IPS-18a (cell line): ENCODE measurements around the gene GPBAR1.

Experiments used
- H3K27ac ChIP-seq: one replicate; pipeline ENCODE4 v1.5.1; 2013; ENCODE audit warnings: low read length
- H3K27me3 ChIP-seq: one replicate; pipeline ENCODE4 v1.6.1; 2013; ENCODE audit warnings: mild to moderate bottlenecking, low read length; ENCODE audit not compliant: control insufficient read depth, insufficient read depth
- H3K36me3 ChIP-seq: one replicate; pipeline ENCODE4 v1.6.1; 2013; ENCODE audit warnings: low read depth, low read length; ENCODE audit not compliant: control insufficient read depth
- H3K4me1 ChIP-seq: one replicate; pipeline ENCODE4 v1.6.1; 2013; ENCODE audit warnings: low read depth, low read length; ENCODE audit not compliant: control insufficient read depth
- H3K4me3 ChIP-seq: one replicate; pipeline ENCODE4 v1.5.1; 2013; ENCODE audit warnings: low read length
- H3K9ac ChIP-seq: one replicate; pipeline ENCODE4 v1.6.1; 2013; ENCODE audit warnings: mild to moderate bottlenecking, low read length, moderate library complexity
- H3K9me3 ChIP-seq: one replicate; pipeline ENCODE4 v1.6.1; 2013; ENCODE audit warnings: low read depth, low read length; ENCODE audit not compliant: control insufficient read depth

Gene GPBAR1

GRCh38 chr2:218226903-218227302, 33.9 kb upstream of the GPBAR1 start:
- H3K27ac ChIP-seq: no peak overlapping the region
- no peaks in the 10 kb centered on the region for H3K9me3 ChIP-seq
- no peak overlapping the region for H3K4me3 ChIP-seq
- no peaks in the 10 kb centered on the region for H3K27me3 ChIP-seq
- H3K9ac ChIP-seq: no peak overlapping the region
- H3K4me1 ChIP-seq: no peaks in the 10 kb centered on the region
- H3K36me3 ChIP-seq: peaks cover 63% of the 10 kb centered on the region

DNA sequence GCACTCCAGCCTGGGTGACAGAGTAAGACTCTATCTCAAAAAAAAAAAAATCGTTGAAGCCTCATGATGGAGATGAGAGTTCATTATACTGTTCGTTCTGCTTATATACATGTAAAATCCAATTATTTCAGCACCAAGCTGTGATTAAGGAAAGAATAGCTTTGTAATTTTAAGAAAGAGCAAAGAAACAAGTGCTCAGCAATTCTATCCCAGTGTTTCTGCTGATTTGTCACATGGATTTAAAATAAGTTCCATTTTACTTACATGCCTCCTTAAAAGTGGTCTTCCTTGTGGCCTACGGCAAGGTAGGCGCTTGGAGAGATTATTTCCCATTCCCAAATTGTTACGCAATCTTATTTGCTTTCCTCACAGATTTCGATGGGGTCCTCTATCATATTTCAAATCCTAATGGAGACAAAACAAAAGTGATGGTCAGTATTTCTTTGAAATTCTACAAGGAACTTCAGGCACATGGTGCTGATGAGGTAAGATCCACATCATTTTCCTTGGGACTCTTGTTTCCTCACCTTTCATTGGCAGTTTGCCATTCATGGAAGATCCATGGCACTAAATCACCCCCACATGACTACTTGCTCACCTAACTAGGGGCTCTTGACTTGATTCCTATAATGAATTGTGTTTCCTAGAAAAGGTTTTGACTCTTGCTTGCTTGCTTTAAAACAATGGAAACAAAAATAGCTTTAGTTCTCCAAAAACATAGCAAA, 32.3 kb upstream of the GPBAR1 start:
- H3K27me3 ChIP-seq: no peaks in the 10 kb centered on the region
- H3K9me3 ChIP-seq: no peaks in the 10 kb centered on the region
- no peaks in the 10 kb centered on the region for H3K4me1 ChIP-seq
- H3K27ac ChIP-seq: no peak overlapping the region
- no peak overlapping the region for H3K9ac ChIP-seq
- H3K36me3 ChIP-seq: peaks cover 72% of the 10 kb centered on the region
- no peak overlapping the region for H3K4me3 ChIP-seq

GRCh38 chr2:218229239-218229638, 31.6 kb upstream of the GPBAR1 start:
- peaks cover 77% of the 10 kb centered on the region for H3K36me3 ChIP-seq
- no peaks in the 10 kb centered on the region for H3K27me3 ChIP-seq
- H3K9ac ChIP-seq: no peak overlapping the region
- no peaks in the 10 kb centered on the region for H3K9me3 ChIP-seq
- no peak overlapping the region for H3K4me3 ChIP-seq
- no peaks in the 10 kb centered on the region for H3K4me1 ChIP-seq
- no peak overlapping the region for H3K27ac ChIP-seq

GRCh38 chr2:218229851-218230250, 31.0 kb upstream of the GPBAR1 start:
- Histone ChIP-seq H3K9ac (no peak overlapping the region), H3K27ac (no peak overlapping the region), H3K4me1 (no peaks in the 10 kb centered on the region), H3K4me3 (no peak overlapping the region), H3K9me3 (no peaks in the 10 kb centered on the region), H3K27me3 (no peaks in the 10 kb centered on the region), H3K36me3 (peaks cover 79% of the 10 kb centered on the region)

- Histone ChIP-seq H3K9ac (no peak overlapping the region), H3K4me1 (no peaks in the 10 kb centered on the region), H3K27me3 (no peaks in the 10 kb centered on the region), H3K9me3 (no peaks in the 10 kb centered on the region), H3K4me3 (no peak overlapping the region), H3K36me3 (peaks cover 76% of the 10 kb centered on the region), H3K27ac (no peak overlapping the region)
Observed at GRCh38 chr2:218230882-218231281, 29.9 kb upstream of the GPBAR1 start.

DNA sequence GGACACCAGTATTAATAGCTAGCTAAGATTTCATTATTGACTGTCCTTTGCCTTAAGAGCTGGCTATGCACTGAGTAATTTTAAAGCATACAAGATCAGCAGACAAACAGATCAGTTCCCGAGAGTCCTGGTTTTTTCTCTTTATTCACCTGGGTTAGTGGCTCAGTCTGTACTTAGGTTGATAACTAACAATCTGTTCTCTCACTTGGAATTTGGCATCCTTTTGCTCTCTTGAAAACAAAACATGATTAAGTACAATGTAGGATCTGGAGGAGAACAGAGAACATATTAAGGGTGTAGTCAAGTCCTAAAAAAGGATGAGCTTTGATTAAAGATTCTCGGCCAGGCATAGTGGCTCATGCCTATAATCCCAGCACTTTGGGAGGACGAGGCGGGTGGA, 27.3 kb upstream of the GPBAR1 start:
- no peaks in the 10 kb centered on the region for H3K9me3 ChIP-seq
- no peak overlapping the region for H3K9ac ChIP-seq
- H3K36me3 ChIP-seq: peaks cover 79% of the 10 kb centered on the region
- H3K4me1 ChIP-seq: no peaks in the 10 kb centered on the region
- H3K27me3 ChIP-seq: no peaks in the 10 kb centered on the region
- H3K4me3 ChIP-seq: no peak overlapping the region
- H3K27ac ChIP-seq: no peak overlapping the region

DNA sequence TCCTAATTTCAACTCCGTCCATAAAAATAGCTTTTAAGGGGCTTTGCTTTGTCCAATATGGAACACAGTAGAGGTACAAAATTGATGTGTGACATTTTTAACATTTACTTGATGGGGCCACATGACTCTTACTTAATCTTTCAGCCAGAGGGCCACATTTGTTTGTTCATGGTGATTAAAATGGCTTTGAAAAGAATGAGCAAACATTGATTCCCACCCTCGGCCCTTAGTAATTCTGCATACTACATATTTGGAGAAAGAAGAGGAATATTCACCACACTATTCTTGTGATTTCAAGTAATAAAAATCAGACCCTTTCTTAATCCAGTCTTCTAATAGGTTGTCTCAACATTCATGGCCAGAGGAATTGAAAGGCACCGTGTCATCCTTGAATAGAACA, 26.3 kb upstream of the GPBAR1 start:
- Histone ChIP-seq H3K9me3 (no peaks in the 10 kb centered on the region), H3K4me1 (no peaks in the 10 kb centered on the region), H3K27ac (no peak overlapping the region), H3K9ac (no peak overlapping the region), H3K27me3 (no peaks in the 10 kb centered on the region), H3K36me3 (peaks cover 78% of the 10 kb centered on the region), H3K4me3 (no peak overlapping the region)

DNA sequence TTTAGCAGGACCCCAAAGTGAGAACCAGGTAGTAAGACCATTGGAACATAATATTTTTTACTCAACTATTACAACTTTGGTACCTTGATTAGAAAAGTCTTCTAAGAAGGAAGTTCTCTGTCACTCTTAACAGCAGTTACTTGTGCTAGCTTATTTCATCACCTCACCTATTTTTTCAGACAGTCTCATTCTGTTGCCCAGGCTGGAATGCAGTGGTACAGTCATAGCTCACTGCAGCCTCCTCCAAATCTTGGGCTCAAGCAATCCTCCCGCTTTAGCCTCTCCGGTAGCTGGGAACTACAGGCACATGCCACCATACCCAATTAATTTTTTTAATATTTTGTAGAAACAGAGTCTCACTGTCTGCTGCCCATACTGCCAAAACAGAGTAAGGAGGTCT, 25.8 kb upstream of the GPBAR1 start:
- no peaks in the 10 kb centered on the region for H3K4me1 ChIP-seq
- H3K9me3 ChIP-seq: no peaks in the 10 kb centered on the region
- H3K27me3 ChIP-seq: no peaks in the 10 kb centered on the region
- peaks cover 77% of the 10 kb centered on the region for H3K36me3 ChIP-seq
- no peak overlapping the region for H3K27ac ChIP-seq
- no peak overlapping the region for H3K9ac ChIP-seq
- no peak overlapping the region for H3K4me3 ChIP-seq

DNA sequence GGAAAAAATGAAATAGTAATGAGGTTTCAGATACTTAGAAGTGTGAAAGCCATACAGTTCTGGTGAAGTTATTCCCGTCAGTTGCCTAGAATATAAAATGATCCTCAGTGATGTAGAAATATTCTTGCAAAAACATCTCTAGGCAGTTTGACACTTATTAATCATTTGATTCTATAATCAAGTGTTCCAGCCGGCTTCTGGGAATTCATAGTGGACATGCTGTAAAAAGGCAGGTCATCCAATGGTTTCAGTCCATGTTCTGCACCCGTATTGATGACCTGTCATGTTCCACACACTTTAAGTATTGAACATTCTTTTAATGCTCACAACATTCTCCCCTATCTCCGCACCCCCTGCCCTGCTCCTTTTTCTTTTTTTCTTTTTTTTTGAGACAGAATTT, 24.0 kb upstream of the GPBAR1 start:
- Histone ChIP-seq H3K4me3 (no peak overlapping the region), H3K27ac (no peak overlapping the region), H3K9ac (no peak overlapping the region), H3K9me3 (no peaks in the 10 kb centered on the region), H3K27me3 (no peaks in the 10 kb centered on the region), H3K4me1 (no peaks in the 10 kb centered on the region), H3K36me3 (peaks cover 71% of the 10 kb centered on the region)

- Histone ChIP-seq H3K27ac (no peak overlapping the region), H3K4me3 (no peak overlapping the region), H3K4me1 (no peaks in the 10 kb centered on the region), H3K9ac (no peak overlapping the region), H3K9me3 (no peaks in the 10 kb centered on the region), H3K27me3 (no peaks in the 10 kb centered on the region), H3K36me3 (peaks cover 81% of the 10 kb centered on the region)
Observed at GRCh38 chr2:218238887-218239286, 21.9 kb upstream of the GPBAR1 start.

- Histone ChIP-seq H3K9me3 (no peaks in the 10 kb centered on the region), H3K27ac (no peak overlapping the region), H3K4me3 (no peak overlapping the region), H3K9ac (no peak overlapping the region), H3K36me3 (peaks cover 85% of the 10 kb centered on the region), H3K4me1 (no peaks in the 10 kb centered on the region), H3K27me3 (no peaks in the 10 kb centered on the region)
Observed at GRCh38 chr2:218244204-218244603, 16.6 kb upstream of the GPBAR1 start.

GRCh38 chr2:218244665-218245064, 16.1 kb upstream of the GPBAR1 start:
- peaks cover 87% of the 10 kb centered on the region for H3K36me3 ChIP-seq
- H3K9me3 ChIP-seq: no peaks in the 10 kb centered on the region
- H3K9ac ChIP-seq: no peak overlapping the region
- H3K27ac ChIP-seq: no peak overlapping the region
- no peak overlapping the region for H3K4me3 ChIP-seq
- no peaks in the 10 kb centered on the region for H3K27me3 ChIP-seq
- H3K4me1 ChIP-seq: no peaks in the 10 kb centered on the region
